AG20443 (cell line): Measurements from ENCODE around the gene RNF19B.
A peak's percentile ranks its signal among the peaks of the same experiment; 100 is the strongest.

Experiments used
- DNase-seq: peaks from one replicate; pipeline ENCODE4 v3.0.0; 2012; ENCODE audit warnings: low spot score, mixed read lengths

Gene RNF19B

DNA sequence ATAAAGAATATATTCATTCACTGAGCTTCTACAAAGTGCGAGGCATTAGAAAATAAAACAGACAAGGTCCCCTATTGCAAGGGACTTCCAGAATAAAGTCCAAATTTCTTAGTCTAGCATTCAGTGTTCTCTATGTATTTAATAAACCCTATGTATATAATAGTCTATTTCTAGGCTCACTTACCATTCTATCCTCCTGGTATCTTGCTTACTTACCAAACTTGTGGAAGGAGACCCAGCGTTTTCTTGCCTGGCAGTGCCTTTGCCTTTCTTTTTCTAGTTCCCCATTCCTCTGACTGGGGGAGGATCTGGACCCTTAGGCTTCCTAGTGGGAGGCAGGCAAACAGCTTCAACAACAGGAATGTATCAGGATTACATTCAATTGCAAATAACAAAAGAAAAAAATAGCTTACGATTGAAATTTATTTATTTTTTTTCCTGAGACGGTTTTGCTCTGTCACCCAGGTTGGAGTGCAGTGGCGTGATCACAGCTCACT is 690 bp upstream of the RNF19B start:
- DNase-seq = no peak

DNA sequence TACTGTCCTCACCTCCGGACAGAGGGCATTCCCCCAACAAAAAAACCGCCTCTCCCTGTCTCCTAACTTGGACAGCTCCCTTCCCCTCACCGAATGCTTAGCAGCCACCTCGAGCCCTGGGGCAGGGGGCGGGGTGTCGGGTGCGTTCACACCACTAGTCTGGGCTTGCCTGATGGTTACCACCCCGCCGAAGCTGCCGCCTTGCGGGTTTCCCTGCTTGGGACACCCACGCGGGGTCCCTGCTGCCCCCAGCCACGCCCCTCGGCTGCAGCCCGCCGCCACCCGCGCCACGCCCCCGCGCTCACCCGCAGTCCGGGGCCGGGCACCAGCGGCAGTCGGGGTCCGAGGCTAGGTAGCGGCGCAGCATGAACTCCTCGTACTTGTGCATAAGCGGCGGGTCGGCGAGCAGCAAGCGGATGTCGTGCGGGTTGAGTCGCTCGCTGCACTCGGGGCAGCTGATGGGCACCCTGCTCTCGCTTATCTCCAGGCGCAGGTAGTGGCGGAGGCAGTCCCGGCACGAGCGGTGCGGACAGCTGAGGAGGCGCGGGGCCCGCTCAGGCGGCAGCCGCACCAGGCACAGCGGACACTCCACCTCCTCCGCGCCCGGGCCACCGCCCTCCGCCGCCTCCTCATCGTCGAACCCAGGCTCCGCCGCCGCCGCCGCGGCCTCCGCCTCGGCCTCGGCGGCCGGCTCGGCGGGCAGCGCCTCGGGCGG is 706 bp downstream of the RNF19B start:
- peak; percentile 73 for DNase-seq

DNA sequence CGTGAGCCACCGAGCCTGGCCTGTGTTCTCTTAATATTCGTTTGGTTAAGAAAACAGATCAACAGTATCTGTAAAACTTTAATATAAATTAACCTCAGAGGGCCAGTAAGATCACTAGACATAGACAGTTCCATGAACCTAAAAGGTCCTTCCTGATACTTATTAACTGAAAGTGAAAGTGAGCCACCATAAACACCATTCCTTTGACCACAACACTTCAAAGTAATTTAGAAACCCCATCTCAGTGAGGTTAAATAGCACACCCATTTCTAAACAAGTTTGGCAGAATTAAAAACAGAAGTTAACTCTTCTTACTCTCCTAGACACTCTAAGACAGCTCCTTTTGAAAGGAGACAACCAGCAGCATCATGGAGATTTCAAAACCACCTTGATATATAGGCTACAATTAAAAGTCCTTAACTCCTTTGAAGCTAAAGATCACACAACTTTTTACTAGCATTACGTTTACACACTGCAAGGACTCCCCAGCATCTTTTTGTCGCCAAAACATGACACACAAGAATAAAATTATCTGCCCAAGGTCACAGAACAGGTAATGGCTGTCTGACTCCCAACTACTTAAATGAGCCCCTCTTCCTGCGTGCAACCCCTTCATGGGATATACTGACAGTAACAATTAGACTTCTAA is 2.2 kb downstream of the RNF19B start:
- DNase-seq = no peak

- DNase-seq = no peak
These were observed 3.7 kb downstream of the RNF19B start for GRCh38 chr1:32960819-32961355.

DNA sequence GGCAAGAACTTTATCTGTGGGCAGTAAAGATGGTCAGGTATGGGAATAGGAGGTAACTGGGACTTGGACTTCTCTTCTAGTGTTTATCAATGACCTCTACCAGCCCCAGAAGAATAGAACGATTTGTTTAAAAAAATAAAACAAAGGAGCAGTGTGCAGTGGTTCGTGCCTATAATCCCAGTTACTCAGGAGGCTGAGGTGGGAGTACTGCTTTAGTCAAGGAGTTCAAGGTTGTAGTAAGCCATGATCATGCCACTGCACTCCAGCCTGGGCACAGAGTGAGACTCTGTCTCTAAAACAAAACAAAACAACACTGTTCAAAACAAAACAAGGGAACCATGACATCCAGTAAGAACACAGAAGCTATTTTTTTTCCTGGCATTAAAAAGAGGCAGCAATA is 4.3 kb downstream of the RNF19B start:
- no peak for DNase-seq

DNA sequence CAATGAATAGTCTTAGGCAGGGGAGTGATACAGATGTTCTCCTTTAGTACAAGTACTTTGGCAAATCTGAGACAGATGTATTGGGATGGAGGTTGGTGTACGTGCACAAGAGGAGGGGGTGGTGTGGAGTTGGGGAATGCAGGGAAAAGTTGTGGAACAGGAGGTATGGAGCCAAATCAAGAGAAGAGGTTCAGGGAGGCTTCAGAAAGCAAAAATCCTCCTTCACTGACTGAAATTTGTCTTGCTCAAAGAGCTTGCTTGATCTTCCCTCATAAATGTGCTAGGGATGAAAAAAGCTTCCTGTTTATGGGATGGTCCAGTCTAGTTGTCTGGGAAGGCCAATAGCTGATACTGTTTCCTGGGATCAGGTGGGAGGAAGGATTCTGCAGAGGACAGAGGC is 5.8 kb downstream of the RNF19B start:
- no peak for DNase-seq

- no peak for DNase-seq
These were observed 7.6 kb downstream of the RNF19B start for GRCh38 chr1:32957017-32957416.

DNA sequence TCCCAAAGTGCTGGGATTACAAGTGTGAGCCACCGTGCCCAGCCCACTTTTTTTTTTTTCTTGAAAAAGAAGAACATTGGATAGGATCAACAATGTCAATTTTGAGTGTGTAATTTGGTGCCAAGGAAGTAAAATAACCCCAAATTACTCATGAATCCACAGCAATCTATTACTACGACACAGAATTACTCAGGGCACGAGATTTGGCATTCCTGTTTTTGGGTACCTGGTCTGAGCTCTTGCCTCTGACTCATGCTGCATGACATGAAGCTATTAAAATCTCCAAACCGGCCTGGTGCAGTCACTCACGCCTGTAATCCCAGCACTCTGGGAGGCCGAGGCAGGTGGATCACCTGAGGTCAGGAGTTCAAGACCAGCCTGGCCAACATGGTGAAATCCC is 10.4 kb downstream of the RNF19B start:
- no peak for DNase-seq

- DNase-seq = no peak
These were observed 11.1 kb downstream of the RNF19B start for GRCh38 chr1:32953495-32953894.

- DNase-seq = no peak
These were observed 15.1 kb downstream of the RNF19B start for GRCh38 chr1:32949519-32949918.

DNA sequence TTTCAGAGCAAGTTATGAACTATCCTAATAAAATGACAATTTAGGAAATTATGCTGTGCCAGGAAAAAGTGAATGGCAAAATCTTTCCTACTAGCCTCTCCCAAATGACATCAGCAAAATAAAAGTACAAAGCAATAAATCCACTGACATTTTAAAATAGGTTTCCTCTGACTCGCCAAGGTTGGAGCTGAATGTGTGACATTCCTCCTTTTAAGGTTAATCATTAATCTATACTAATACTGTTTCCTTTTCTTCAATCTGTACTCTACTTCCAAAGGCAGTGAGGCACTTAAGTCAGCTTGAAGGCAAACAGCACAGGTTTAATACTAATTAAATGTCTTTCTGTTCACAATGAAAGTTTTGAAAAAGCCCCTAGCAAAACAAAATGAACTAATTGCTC is 15.7 kb downstream of the RNF19B start:
- DNase-seq = no peak

- no peak for DNase-seq
These were observed 16.3 kb downstream of the RNF19B start for GRCh38 chr1:32948390-32948722.

DNA sequence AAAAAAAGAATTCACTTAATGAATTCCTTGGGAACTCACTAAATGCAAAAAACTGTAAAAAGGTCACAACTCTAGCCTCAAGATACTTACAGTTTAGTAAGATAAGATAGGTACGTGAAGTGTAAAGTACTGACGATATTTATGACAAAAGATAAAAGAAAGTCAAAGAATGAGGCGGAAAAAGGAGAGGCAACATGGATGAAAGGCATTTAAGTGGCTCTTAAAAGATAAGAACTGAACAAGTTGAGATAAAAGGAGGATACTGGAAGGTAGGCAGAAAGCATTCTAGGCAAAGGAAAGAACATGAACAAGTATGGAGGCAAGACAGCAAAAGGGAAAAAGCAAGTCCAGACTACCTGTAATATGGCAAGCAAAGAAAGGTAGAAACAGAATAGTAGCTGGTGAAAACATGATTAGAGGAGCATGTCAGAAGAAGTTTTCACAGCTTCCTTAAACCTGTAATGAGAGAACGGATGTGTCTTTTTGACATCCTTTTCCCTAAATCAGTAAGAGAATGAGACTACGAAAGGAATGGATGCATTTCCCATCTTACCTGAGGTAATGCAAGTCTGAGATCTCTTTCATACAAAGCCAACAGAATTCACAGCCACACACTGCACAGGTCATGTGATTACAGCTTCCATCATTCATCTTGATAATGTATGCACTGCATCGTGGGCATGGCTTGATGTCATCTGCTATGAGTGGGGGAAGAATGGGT is 16.8 kb downstream of the RNF19B start:
- no peak for DNase-seq

DNA sequence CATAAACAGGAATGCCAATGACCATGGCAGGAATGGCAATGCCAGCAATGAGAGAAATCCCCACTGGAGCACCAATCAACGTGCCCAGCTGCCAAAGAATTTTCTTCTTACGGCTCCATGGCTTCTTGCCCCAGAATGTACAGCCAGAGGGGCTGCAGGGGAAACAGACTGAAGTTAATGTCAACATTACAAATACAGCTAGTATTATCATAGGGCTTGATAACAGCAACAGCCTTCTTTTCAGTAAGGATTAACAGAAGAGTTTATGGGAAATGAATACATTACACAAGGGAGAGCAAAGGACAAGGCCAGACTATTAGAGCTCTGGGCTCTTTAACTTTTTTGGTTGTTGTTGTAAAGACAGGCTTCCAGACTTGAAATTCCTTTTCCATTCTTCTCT is 18.2 kb downstream of the RNF19B start:
- DNase-seq = no peak

DNA sequence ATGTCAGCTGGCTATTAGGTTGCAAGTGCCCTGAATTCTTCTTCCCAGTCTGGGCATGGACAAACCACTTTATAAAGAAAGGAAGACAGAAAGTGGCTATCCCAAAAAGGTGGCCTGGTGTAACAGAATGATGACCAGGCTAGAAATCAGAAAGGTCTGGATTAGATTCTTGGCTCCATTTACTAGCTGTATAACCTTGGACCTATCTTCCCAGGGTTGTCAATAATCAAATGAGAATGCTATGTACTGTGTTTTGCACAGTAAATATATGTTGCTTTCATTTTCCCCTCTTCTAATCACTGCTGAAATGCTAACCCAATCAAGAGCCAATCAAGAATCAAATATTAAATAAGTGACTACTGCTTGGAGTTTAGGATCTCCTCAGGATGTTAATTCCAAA is 20.4 kb downstream of the RNF19B start:
- DNase-seq = no peak

DNA sequence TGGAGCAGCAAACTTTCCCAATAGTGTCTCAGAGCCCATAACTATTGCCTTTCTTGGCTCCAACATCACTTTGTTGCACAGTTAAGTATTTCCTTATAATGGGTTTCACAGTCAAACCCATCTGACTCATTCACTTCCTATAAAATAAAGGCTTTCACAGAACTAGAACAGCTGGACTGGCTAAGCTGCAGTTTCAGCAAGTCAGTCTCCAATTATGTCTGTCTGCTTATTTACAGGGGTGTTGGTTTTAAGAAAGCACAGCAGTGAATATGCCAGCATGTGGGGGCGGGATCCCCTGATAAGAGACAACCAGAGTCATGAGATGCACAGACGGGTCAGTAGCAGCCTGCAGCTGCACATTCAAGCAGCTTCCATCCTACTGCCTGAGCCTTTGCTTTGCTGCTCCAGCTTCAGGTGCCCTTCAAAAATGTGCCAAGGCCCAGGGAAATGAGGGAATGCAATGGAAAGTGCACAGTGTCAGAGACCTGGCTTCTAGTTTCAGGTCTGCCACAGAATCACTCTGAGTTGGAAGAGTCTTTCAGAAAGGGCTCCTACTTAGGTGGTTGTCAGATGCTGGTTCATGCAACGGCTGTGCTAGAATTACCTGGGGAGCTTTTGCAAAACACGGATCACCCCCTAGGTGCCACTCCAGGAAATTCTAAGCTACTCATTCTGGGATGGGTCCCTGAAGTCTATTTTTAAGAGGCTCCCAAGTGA is 24.8 kb downstream of the RNF19B start:
- DNase-seq = peak; percentile 75

DNA sequence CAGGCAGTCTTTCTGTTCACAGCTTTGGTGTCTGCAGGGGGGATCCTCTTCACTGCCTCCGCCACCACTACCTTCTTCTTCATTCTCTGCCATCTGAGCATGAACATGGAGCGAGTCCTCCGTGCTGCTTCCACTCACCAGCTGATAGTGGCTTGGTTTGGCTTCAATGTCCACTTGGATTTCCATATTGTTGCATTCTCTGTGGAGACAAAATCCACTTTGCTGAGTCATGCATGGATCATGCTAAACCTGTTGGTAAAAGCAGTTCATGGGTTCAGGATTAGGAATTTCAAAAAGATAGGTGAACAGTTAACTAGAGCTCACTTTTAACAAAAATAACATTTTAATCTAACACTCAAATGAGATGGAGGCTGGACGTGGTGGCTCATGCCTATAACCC is 27.5 kb downstream of the RNF19B start:
- no peak for DNase-seq

GRCh38 chr1:32934535-32934934 is 30.1 kb downstream of the RNF19B start:
- DNase-seq = no peak

GRCh38 chr1:32933742-32934322 is 30.8 kb downstream of the RNF19B start:
- no peak for DNase-seq

- DNase-seq = no peak
These were observed 32.8 kb downstream of the RNF19B start for GRCh38 chr1:32931760-32932159.

DNA sequence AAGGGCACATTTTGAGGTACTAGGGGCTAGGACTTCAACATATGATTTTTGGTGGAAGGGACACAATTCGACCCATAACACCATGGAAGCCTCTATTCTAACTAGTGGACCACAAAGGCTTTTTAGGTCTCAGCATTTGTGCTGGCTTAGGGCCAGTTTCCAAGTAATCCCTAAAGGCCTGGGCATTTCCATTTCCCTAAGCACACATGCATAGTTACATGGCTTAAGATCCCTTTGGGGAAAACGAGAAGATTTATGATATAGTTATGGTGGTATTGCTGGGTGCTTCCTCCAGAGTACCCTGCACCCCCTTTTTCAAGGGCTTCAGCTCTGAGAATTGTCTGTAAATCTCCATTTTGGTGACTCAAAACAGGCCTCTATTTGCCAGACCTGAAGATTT is 35.2 kb downstream of the RNF19B start:
- no peak for DNase-seq

- DNase-seq = no peak
These were observed 35.9 kb downstream of the RNF19B start for GRCh38 chr1:32928715-32929114.
